ENCODE results near the gene GLMP. TPM values are rescaled to one million over a fixed set of nuclear protein-coding genes. Genes with fewer than 3 reads are reported as not detected.
"Not testable (repeated sequence)": the region's sequence is repeated elsewhere in the genome, so short reads cannot be mapped to it uniquely, and the experiment has no call there.

Gene GLMP
- total RNA-seq, 3 donors from 2014 or later (not counting 1 experiment from before 2014, with no cell fraction given), result 22.9 to 29.1 (median 26.8) TPM

DNA sequence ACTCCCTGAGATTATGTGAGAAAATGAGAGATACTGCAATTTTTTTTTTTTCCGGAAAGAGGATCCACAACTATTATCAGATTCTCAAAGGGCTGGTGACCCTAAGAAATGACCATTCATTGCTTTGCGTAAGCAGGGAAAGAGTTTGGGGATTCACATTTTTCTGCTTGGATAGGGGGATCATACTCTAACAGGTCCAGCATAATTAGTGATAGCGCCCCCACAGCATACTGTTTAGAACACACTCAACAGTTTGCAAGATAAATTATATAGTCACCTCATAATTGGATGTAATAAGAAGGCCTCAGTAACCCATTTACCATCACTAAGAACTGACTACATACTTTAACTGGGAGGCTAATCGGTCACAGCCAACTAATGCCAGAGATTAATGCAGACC lies 40.8 kb upstream of the GLMP start:
- H3K9me3 Mint-ChIP-seq, result no peaks in the 10 kb centered on the region
- intact Hi-C loops (cut with micrococcal nuclease), result loop anchor here (5.0 kb wide), 1 partner anchor 166 kb away; the partner anchor contains the start of gene MEF2D
- H3K9me3 ChIP-seq (ENCODE audit: control insufficient read depth, insufficient read depth, low read length), result no peaks in the 10 kb centered on the region
- no peak overlapping the region for H3K4me3 ChIP-seq (ENCODE audit: low read length)
- peaks cover 38 to 41% of the 10 kb centered on the region in 2 donors for H3K4me1 Mint-ChIP-seq
- ATAC-seq (no peak), DNase-seq (peak in 1 of 2 donors; percentile 24)
- peaks cover 6% of the 10 kb centered on the region for H3K36me3 Mint-ChIP-seq
- peaks cover 37% of the 10 kb centered on the region for H3K36me3 ChIP-seq (ENCODE audit: control insufficient read depth, insufficient read depth, low read length)
- peak overlapping the region; percentile 95 for H3K4me3 Mint-ChIP-seq
- no peaks in the 10 kb centered on the region for H3K27me3 ChIP-seq (ENCODE audit: control insufficient read depth, insufficient read depth, low read length)
- TF ChIP-seq, protein P1, sequence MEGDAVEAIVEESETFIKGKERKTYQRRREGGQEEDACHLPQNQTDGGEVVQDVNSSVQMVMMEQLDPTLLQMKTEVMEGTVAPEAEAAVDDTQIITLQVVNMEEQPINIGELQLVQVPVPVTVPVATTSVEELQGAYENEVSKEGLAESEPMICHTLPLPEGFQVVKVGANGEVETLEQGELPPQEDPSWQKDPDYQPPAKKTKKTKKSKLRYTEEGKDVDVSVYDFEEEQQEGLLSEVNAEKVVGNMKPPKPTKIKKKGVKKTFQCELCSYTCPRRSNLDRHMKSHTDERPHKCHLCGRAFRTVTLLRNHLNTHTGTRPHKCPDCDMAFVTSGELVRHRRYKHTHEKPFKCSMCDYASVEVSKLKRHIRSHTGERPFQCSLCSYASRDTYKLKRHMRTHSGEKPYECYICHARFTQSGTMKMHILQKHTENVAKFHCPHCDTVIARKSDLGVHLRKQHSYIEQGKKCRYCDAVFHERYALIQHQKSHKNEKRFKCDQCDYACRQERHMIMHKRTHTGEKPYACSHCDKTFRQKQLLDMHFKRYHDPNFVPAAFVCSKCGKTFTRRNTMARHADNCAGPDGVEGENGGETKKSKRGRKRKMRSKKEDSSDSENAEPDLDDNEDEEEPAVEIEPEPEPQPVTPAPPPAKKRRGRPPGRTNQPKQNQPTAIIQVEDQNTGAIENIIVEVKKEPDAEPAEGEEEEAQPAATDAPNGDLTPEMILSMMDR (IDR thresholded peaks at IDR 0.05), result no peak
- H3K4me1 ChIP-seq (ENCODE audit: control insufficient read depth, insufficient read depth, low read length), result peaks cover 18% of the 10 kb centered on the region
- no peaks in the 10 kb centered on the region for H3K27me3 Mint-ChIP-seq (ENCODE audit: low read depth in 2 of 2)
- H3K27ac Mint-ChIP-seq, result peak overlapping the region; percentile 95
- H3K27ac ChIP-seq (ENCODE audit: low read length), result no peak overlapping the region
- 88% methylated on average over 3 of the region's 4 CpGs for WGBS (ENCODE audit: insufficient coverage)

DNA sequence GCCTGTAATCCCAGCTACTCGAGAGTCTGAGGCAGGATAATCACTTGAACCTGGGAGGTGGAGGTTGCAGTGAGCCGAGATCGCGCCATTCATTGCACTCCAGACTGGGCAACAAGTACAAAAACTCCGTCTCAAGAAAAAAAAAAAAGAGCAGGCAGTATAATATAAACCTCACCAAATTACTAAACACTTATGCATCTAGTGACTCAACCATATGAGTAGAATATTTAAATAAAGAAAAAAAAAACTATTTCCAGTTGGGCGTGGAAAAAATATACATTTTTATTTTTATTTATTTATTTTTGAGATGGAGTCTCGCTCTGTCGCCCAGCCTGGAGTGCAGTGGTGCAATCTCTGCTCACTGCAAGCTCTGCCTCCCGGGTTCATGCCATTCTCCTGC lies 27.7 kb upstream of the GLMP start:
- H3K4me3 ChIP-seq (ENCODE audit: low read length); H3K9me3 Mint-ChIP-seq; H3K4me1 ChIP-seq (ENCODE audit: control insufficient read depth, insufficient read depth, low read length); H3K27me3 Mint-ChIP-seq (ENCODE audit: low read depth in 2 of 2); ATAC-seq; H3K4me3 Mint-ChIP-seq; H3K4me1 Mint-ChIP-seq; intact Hi-C loops (cut with micrococcal nuclease); H3K27me3 ChIP-seq (ENCODE audit: control insufficient read depth, insufficient read depth, low read length); H3K27ac ChIP-seq (ENCODE audit: low read length); H3K27ac Mint-ChIP-seq; DNase-seq; H3K9me3 ChIP-seq (ENCODE audit: control insufficient read depth, insufficient read depth, low read length): not testable (repeated sequence)
- peaks cover 56% of the 10 kb centered on the region for H3K36me3 ChIP-seq (ENCODE audit: control insufficient read depth, insufficient read depth, low read length)
- 95% methylated on average over 5 of the region's 9 CpGs for WGBS (ENCODE audit: insufficient coverage)
- H3K36me3 Mint-ChIP-seq, result peaks cover 17% of the 10 kb centered on the region

DNA sequence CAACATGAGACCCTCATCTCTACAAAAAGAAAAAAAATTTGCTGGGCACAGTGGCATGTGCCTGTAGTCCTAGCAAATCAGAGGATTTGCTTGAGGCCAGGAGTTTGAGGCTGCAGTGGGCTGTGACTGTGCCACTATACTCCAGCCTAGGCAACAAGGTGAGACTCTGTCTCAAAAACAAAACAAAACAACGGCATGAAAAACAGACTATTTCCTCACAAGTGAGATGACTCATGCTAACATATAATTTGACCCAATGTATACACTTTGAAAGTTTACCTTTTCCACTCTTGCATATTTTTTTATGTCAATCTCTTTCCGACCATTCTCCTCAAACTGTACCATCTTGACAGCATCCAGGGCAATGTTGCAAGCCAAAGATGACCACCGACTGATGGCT lies 25.1 kb upstream of the GLMP start:
- Mint-ChIP-seq H3K9me3 (no peaks in the 10 kb centered on the region), H3K36me3 (peaks cover 17% of the 10 kb centered on the region), H3K4me1 (no peaks in the 10 kb centered on the region), H3K4me3 (no peak overlapping the region), H3K27ac (no peak overlapping the region), H3K27me3 (ENCODE audit: low read depth in 2 of 2) (no peaks in the 10 kb centered on the region)
- WGBS (ENCODE audit: insufficient coverage), result 92% methylated on average over 3 of the region's 3 CpGs
- DNase-seq, result no peak
- no peaks in the 10 kb centered on the region for H3K4me1 ChIP-seq (ENCODE audit: control insufficient read depth, insufficient read depth, low read length)
- H3K4me3 ChIP-seq (ENCODE audit: low read length), result no peak overlapping the region
- H3K36me3 ChIP-seq (ENCODE audit: control insufficient read depth, insufficient read depth, low read length), result peaks cover 79% of the 10 kb centered on the region
- intact Hi-C loops (cut with micrococcal nuclease), result no loop called here
- no peak overlapping the region for H3K27ac ChIP-seq (ENCODE audit: low read length)
- H3K27me3 ChIP-seq (ENCODE audit: control insufficient read depth, insufficient read depth, low read length), result no peaks in the 10 kb centered on the region
- TF ChIP-seq, protein P1 (IDR thresholded peaks at IDR 0.05), result no peak
- no peak for ATAC-seq
- H3K9me3 ChIP-seq (ENCODE audit: control insufficient read depth, insufficient read depth, low read length), result no peaks in the 10 kb centered on the region

DNA sequence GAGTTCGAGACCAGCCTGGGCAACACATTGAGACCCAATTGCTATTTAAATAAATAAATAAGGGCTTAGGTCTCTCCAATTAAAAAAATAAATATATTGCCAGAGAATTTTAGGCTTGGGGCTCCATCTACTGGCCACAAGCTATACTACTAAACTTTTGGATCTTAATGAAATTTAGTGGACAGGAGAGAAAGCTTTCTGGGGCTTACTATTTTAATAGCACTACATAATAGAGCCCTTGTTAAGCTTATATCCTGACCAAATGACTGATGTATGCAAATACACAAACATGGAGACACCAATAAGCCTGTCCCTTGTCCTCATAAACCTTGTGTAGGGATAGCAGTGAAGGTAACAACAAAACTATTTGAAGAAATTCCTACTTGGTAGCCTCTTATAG lies 24.2 kb upstream of the GLMP start:
- Histone ChIP-seq H3K36me3 (ENCODE audit: control insufficient read depth, insufficient read depth, low read length) (peaks cover 79% of the 10 kb centered on the region), H3K9me3 (ENCODE audit: control insufficient read depth, insufficient read depth, low read length) (no peaks in the 10 kb centered on the region), H3K4me1 (ENCODE audit: control insufficient read depth, insufficient read depth, low read length) (no peaks in the 10 kb centered on the region), H3K27ac (ENCODE audit: low read length) (no peak overlapping the region), H3K4me3 (ENCODE audit: low read length) (no peak overlapping the region), H3K27me3 (ENCODE audit: control insufficient read depth, insufficient read depth, low read length) (no peaks in the 10 kb centered on the region)
- Mint-ChIP-seq H3K36me3 (peaks cover 13% of the 10 kb centered on the region), H3K27ac (no peak overlapping the region), H3K4me1 (no peaks in the 10 kb centered on the region), H3K4me3 (no peak overlapping the region), H3K9me3 (no peaks in the 10 kb centered on the region), H3K27me3 (ENCODE audit: low read depth in 2 of 2) (no peaks in the 10 kb centered on the region)
- TF ChIP-seq, protein P1 (IDR thresholded peaks at IDR 0.05), result peak; percentile 58
- intact Hi-C loops (cut with micrococcal nuclease), result loop anchor here (5.0 kb wide), 1 partner anchor 172 kb away; no protein-coding TSS in a partner anchor
- peak in 1 of 3 donors; percentile 24 for ATAC-seq
- peak in 1 of 2 donors; percentile 56 for DNase-seq
- WGBS (ENCODE audit: insufficient coverage), result no CpG with 5 or more reads among the region's 1 CpG
